Measurements from ENCODE around the gene ASB13.

- no peak for TF ChIP-seq CTCF (IDR thresholded peaks at IDR 0.05; ENCODE audit: low read depth, low read length)
- TF ChIP-seq POLR2A (IDR thresholded peaks at IDR 0.05; ENCODE audit: extremely low read depth, insufficient read length), result no peak
- no peak for TF ChIP-seq MYC (IDR thresholded peaks at IDR 0.05; ENCODE audit: low read depth, low read length)
- TF ChIP-seq MAX (IDR thresholded peaks at IDR 0.05; ENCODE audit: low read depth, low read length), result no peak
Measured at GRCh38 chr10:5654218-5654755, 12.1 kb downstream of the ASB13 start.

Measured in NB4 (cell line).